ENCODE results near the gene PIM3.
"Not testable (repeated sequence)": the region's sequence is repeated elsewhere in the genome, so short reads cannot be mapped to it uniquely, and the experiment has no call there.

PIM3 gene

DNA sequence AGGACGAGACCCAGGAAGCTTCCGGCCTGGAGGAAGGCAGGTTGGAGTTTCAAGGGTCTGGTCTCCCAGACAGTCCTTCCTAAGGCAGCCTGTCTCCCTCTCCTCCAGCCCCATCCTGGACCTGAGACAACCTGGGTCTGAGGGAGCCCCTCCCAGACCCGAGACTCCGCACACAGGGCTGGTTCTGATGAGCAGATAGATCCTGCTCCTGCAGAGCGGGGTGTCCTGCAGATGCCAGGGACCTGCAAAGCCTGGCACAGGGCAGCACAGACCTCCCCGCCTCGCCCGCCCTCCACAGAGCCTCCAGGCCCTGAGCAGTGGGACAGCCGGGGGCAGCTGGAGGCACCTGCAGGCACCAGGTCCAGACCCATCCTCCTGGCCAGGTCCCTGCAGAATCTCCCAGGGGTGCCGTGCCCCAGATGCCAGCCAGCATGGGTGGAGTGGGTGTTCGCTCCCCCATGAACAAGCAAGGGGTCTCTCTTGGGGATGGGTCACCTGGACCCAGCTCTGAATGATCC is 7.8 kb downstream of the PIM3 start:
- no peak for DNase-seq

GRCh38 chr22:49968831-49969661 is 8.5 kb downstream of the PIM3 start:
- DNase-seq = peak in 1 of 4 experiments; percentile 14

DNA sequence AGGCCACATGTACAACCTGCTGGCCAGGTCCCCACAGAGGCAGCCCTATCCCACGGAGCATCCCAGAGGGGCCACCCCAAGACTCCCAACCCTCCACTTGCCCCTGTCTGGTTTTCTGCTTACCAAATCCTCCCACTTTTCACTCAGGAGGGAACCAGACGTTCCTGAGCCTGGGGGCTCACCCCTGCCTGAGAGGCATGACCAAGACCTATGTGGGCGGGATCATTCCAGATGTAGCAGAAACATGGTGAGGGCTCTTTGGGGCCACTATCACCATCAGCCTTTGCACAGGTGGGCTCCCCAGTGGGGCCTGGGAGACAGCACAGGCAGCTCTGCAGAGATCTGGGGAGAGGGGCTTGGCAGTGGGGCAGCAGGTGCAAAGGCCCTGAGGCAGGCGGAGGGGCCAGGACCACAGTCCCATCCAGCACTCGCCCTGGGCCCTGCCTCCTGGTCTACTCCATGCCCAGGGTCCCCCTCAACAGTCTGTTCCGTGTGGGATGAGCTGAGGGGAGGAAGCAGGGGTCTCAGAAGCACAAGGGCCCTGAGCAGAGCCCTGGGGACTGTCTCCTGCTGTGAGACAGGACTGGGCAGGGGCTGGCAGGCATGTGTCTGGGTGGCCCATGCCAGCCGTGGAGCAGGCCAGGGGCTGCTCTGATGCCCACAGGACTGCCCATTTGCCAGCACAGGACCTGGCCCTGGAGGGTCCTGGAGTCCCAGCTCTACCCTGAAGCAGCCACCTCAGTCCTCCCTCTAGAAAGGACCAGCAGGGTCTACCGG is 9.4 kb downstream of the PIM3 start:
- DNase-seq = peak in 3 of 4 experiments; percentile 49 to 59 (median 50)

DNA sequence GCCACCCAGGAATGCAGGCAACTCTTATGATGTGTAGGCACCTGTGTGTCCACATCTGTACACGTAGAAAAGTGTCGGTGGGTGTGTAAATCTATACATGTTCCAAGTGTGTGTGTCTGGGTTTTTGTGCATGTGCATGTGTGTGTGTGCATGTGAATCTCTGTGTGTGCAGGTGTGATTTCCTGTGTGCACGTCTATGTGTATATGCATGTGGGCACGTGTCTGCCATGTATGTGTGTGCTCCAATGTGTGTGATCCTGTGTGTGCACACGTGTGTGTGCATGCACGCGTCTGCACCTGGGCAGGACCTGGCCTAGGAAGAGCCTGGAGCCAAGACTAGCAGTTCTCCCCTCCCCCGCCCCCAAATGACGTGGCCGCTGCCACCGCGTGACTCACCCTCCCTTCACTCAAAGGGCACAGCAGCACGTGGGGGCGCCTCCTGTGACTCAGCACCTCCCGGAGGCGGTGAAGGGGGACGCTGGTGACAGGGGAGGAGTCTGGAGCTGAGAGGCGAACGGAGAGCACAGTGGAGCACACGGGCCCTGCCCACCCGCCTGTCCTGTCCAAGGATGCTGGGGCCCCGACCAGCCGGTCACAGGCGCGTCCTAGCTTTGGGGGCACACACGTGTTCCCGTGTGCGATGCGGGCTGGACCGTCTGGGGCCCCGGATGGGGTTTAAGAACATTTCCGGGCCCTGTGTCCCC is 10.1 kb downstream of the PIM3 start:
- DNase-seq = peak; percentile 98 to 99 (median 98)

- DNase-seq = peak; percentile 88 to 96 (median 92)
Observed at GRCh38 chr22:49971232-49972162, 10.9 kb downstream of the PIM3 start.

DNA sequence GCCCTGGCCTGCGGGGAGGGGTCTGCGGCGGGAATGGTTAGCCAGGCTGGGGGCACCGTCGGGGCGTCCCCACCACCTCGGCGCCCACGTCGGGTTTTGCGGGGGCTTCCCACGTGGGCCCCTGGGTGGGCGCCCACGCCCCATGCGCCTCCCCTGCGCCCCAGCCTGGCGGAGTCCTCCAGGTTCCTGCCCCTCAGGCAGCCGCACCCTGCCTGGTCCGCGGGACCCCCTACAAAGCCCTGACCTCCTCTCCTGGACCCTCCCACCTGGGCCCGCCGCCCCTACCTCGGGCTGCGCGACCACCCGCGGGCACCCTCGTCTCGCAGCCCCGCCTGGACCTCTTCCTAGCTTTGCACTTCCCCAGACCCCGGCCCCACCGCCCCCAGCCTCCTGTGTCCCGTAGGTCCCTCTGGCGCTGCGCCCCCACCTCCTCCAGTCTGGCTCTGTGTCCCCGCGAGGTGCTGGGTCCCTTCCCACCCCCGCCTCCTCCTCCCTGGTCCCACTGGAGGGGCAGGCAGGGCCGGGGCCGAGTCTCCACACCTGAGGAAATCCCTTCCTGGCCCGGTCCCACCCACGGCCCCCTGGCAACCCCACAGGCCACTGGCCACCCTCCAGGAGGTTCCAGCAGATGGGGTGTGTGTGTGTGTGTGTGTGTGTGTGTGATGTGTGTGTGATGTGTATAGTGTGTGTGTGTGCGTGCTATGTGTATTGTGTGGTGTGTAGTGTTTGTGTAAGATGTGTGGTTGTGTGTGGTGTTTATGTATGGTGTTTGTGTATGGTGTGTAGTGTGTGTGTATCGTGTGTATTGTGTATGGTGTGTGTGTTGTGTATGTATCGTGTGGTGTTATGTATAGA is 11.8 kb downstream of the PIM3 start:
- DNase-seq = no peak

- DNase-seq = no peak
Observed at GRCh38 chr22:49973018-49973961, 12.7 kb downstream of the PIM3 start.

- peak in 3 of 4 experiments; percentile 27 to 58 (median 53) for DNase-seq
Observed at GRCh38 chr22:49975543-49976389, 15.2 kb downstream of the PIM3 start.

DNA sequence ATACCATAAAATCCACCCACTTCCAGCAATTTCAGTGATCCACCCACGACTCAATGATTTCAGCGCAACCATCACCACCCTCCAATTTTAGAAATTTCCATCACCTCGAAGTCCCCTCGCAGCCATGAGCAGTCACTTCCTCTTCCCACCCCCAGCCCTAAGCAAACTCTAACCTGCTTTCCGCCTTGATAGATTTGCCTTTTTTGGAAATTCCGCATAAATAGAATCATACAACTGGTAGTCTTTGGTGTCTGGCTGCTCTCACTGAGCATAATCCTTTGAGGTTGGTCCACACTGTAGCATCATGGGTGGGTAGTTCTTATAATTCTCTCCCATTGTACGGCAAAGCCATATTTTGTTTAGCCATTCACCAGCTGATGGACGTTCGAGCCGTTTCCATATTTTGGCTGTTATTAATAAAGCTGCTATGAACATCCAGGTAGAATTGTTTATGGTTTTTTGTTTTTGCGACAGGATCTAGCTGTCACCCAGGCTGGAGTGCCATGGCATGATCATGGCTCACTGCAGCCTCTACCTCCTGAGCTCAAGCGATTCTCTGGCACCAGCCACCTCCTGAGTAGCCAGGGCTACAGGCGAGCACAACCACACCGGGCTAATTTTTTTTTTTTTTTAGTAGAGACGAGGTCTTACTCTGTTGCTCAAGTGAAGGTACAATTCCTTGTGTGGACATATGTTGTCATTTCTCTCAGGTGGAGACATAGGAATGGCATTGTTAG is 16.0 kb downstream of the PIM3 start:
- DNase-seq = peak; percentile 66 to 81 (median 74)

DNA sequence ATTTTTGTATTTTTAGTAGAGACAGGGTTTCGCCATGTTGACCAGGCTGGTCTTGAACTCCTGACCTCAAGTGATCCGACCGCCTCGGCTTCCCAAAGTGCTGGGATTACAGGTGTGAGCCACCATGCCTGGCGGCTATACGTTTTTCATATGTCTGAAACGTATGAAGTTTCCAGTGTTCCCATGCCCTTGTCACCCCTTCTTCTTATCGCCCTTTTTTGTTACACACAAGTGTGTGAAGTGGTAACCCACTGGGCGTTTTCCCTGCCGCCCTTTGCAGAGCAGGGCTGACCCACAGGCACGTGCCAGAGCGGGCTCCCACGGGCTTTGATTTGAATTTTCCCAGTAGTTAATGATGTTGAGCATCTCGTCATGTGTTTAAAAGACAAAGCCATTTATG is 17.0 kb downstream of the PIM3 start:
- DNase-seq = no peak

- DNase-seq = peak; percentile 64 to 80 (median 75)
Observed at GRCh38 chr22:49979587-49980264, 19.2 kb downstream of the PIM3 start.

DNA sequence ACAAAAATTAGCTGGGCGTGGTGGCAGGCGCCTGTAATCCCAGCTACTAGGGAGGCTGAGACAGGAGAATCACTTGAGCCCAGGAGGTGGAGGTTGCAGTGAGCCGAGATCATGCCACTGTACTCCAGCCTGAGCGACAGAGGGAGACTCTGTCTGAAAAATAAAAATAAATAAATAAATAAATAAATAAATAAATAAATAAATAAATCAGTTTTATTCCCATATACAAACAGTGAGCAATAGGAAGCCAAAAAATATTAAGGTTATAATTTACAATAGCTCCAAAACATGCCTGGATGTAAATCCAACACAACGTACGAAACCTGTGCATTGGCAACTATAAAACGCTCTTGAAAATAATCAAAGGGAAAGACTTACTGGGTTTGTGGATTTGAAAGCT is 21.2 kb downstream of the PIM3 start:
- DNase-seq = not testable (repeated sequence)

- DNase-seq = peak in 3 of 4 experiments; percentile 23 to 44 (median 24)
Observed at GRCh38 chr22:49983148-49984042, 22.8 kb downstream of the PIM3 start.

- no peak for DNase-seq
Observed at GRCh38 chr22:49986325-49986724, 25.8 kb downstream of the PIM3 start.

DNA sequence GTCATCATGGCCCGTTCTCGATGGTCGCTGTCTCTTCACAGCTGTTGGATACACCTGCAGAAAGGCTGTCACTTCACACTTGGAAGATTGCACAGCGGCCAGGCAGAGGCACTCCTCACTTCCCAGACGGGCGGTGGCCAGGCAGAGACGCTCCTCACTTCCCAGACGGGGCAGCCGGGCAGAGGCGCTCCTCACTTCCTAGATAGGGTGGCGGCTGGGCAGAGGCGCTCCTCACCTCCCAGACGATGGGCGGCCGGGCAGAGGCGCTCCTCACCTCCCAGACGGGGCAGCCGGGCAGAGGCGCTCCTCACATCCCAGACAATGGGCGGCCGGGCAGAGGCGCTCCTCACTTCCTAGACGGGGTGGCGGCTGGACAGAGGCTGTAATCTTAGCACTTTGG is 29.3 kb downstream of the PIM3 start:
- not testable (repeated sequence) for DNase-seq

GRCh38 chr22:49991167-49991566 is 30.6 kb downstream of the PIM3 start:
- DNase-seq = no peak

Data from suppressor macrophage (primary cell).